NCI-H69 (cell line): ENCODE results near the gene PLA2G10.
A peak's percentile ranks its signal among the peaks of the same experiment; 100 is the strongest.
"Not testable (repeated sequence)": the region's sequence is repeated elsewhere in the genome, so short reads cannot be mapped to it uniquely, and the experiment has no call there.

Source experiments
- DNase-seq: peaks from one replicate; lab custom pipeline; 2025; lab: John Stamatoyannopoulos, UW

Gene PLA2G10

DNA sequence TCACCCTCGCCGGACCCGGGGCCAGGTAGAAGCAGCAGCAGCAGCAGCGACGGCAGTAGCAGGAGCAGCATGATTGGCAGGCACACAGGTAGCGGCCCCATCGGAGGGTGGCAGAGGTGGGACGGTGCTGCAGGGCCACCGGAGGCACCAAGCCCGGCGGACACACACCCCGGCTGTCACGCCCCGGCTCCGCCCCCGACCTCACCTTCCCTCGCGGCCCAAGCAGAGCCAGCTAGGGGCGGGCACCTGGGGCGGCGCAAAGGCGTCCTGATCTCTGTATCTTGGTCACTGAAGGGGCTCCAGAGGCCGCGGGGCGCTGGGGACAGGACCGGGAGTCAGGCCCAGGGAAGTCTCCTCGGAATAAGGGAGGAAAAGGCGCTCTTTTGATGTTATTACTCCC, at the start of gene PLA2G10:
Gene PLA2G10 (minus strand): TSS at position 180 of the 400 bp plus-strand sequence. CDS start 79 bp downstream, at position 101.
- not testable (repeated sequence) for DNase-seq

DNA sequence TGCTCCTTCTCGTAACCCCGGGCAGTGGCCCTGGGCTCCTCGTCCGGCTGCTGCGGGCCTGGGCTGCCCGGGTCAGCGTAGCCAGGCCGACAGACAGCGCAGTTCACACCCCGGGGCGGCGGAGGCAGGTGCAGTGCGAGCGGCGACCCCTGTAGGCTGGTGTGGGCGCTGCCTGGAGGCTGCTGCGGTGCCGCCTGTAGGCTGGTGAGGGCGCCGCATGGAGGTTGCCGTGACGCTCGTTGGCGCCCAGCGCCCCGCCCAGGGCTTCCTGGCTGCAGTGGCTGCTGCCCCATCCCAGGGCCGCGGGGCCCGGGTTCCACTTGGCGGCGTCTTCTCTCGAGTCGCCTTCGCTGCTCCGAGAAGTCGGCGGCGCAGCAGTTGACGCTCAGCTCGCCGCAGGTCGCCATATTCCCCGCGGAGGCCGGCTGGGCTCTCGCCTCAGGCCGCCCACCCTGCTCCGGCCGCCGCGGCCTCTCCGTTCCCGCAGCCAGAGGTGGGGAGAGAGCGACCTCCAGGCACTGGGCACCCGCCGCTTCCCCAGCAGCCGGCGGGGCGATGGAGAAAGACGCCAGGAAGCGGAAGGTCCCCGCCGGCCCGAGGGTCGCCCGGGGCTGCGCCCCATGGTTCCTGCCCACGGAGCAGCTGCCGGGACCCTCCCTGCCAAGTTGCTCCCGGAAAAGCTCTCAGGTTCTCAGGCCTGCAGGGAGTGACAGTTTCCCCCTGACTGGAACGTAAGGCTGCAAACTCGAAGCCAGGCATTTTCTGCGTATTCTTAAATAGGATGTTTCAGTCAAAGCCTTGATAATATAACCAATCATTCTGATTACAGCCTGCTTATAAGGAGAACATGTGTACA, 48.4 kb upstream of the PLA2G10 start, which contains the start of gene NPIPA2:
Gene NPIPA2 (plus strand): TSS at position 261 of the 856 bp plus-strand sequence. CDS start 5,533 bp downstream, outside the sequence.
- not testable (repeated sequence) for DNase-seq

- not testable (repeated sequence) for DNase-seq
Observed at GRCh38 chr16:14741794-14742193, 47.7 kb upstream of the PLA2G10 start.

GRCh38 chr16:14740832-14741385, 46.8 kb upstream of the PLA2G10 start:
- DNase-seq = not testable (repeated sequence)

GRCh38 chr16:14733233-14733632, 39.1 kb upstream of the PLA2G10 start:
- not testable (repeated sequence) for DNase-seq

DNA sequence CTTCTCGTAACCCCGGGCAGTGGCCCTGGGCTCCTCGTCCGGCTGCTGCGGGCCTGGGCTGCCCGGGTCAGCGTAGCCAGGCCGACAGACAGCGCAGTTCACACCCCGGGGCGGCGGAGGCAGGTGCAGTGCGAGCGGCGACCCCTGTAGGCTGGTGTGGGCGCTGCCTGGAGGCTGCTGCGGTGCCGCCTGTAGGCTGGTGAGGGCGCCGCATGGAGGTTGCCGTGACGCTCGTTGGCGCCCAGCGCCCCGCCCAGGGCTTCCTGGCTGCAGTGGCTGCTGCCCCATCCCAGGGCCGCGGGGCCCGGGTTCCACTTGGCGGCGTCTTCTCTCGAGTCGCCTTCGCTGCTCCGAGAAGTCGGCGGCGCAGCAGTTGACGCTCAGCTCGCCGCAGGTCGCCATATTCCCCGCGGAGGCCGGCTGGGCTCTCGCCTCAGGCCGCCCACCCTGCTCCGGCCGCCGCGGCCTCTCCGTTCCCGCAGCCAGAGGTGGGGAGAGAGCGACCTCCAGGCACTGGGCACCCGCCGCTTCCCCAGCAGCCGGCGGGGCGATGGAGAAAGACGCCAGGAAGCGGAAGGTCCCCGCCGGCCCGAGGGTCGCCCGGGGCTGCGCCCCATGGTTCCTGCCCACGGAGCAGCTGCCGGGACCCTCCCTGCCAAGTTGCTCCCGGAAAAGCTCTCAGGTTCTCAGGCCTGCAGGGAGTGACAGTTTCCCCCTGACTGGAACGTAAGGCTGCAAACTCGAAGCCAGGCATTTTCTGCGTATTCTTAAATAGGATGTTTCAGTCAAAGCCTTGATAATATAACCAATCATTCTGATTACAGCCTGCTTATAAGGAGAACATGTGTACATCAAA, 9.3 kb upstream of the PLA2G10 start, which contains the start of gene NPIPA3:
Gene NPIPA3 (plus strand): TSS at position 256 of the 856 bp plus-strand sequence. CDS start 5,533 bp downstream, outside the sequence.
- DNase-seq = not testable (repeated sequence)

DNA sequence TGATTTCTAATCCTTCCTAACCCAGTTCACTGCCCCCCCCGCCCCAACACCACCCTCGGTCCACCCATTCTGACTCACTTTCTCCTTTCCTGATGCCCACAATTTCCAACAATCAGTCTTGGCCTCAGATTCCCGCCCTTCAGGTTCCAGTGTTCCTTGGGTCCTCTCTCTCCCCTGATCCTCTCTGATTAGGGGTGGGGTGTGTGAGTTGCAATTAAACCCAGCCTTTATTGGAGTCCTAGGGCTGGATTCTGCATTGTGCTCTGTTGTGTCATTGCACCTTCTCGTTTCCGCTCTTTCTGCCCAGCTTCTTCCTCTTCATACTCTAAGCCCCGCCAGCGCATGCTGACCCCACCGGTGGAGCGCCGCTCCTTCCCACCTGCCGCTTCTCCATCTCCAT, 8.6 kb upstream of the PLA2G10 start:
- DNase-seq = not testable (repeated sequence)

DNA sequence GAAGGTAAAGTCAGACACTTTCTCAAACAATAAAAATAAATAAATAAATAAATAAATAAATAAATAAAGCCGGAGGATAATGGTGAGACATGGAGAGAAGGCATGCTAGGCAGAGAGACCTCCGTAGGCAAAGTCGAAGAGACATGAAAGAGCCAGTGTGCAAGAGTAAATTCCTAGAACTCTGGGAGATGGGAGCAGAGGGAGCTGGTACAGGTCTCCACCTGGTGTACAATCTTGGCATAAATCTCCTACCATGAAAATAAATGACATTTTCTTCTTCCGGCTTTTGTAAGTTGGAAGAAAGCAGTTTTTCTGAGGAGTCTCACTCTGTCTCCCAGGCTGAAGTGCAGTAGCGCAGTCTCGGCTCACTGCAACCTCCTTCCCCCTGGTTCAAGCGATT, 7.8 kb upstream of the PLA2G10 start:
- DNase-seq = not testable (repeated sequence)

DNA sequence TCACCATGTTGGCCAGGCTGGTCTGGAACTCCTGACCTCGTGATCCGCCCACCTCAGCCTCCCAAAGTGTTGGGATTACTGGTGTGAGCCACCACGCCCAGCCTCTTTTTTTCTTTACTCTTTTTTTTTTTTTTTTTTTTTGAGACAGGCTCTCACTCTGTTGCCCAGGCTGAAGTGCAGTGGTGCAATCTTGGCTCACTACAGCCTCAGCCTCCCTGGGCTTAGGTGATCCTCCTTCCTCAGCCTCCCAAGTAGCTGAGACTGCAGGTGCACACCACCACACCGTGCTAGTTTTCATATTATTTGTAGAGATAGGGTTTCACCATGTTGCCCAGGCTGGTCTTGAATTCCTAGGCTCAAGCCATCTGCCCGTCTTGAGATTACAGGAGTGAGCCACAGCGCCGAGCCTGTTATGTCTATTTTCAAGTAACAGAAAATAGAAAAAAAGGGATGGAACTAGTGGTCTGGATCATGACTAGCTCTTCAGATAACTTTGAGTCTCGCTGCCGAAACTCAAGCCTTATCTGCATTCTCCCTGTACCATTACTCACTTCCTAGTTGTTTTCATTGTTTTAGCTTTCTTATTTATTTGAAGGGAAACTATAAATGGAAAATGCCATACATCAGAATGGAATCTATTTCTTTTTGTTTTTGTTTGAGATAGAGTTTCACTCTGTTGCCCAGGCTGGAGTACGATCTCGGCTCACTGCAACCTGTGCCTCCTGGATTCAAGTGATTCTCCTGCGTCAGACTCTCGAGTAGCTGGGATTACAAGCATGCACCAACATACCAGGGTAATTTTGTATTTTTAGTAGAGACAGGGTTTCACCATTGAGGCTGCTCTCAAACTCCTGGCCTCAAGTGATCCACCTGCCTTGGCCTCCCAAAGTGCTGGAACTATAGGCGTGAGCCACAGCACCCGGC, 8.0 kb downstream of the PLA2G10 start:
- DNase-seq = not testable (repeated sequence)

GRCh38 chr16:14682121-14682520, 12.0 kb downstream of the PLA2G10 start:
- DNase-seq = no peak

GRCh38 chr16:14681115-14681514, 13.0 kb downstream of the PLA2G10 start:
- DNase-seq = no peak

- DNase-seq = not testable (repeated sequence)
Observed at GRCh38 chr16:14680396-14680795, 13.7 kb downstream of the PLA2G10 start.

DNA sequence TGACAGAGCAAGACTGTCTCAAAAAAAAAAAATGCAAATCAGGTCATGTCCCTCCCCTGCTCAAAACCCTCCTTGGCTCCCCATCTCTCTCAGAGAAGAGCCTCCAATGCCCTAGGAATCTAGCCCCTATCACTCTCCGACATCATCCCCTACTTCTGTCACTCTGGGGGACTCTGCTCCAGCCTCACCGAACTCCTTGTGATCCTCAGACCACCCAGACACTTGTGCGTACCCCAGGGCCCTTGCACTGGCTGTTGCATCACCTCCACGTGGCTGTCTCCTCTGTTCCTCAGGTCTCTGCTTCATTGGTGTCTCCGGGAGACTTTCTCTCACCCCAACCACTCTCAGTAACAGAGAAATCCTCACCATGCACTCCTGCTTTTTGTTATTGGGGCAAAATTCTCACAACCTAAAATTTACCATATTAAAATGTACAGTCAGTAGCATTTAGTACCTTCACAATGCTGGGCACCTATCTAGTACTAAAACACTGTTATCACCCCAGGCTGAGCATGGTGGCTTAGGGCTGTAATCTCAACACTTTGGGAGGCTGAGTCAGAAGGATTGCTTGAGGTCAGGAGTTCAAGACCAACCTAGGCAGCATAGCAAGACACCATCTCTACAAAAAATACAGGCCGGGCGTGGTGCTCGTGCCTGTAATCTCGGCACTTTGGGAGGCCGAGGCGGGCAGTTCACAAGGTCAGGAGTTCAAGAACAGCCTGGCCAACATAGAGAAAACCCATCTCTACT, 15.2 kb downstream of the PLA2G10 start:
- no peak for DNase-seq

- DNase-seq = no peak
Observed at GRCh38 chr16:14677627-14678026, 16.5 kb downstream of the PLA2G10 start.

DNA sequence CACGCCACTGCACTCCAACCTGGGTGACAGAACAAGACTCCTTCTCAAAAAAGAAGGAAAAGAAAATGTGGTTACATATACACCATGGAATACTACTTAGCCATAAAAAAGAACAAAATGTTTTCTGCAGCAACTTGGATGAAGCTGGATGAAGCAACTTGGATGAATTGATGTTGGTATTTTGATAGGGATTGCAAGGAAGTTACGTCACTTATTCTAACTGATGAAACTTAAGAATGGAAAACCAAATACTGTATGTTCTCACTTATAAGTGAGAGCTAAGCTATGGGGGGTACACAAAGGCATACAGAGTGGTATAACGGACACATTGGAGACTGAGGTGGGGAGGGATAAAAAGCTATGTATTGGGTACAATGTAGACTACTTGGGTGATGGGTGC, 17.5 kb downstream of the PLA2G10 start:
- DNase-seq = no peak

- DNase-seq = peak; percentile 34
Observed at GRCh38 chr16:14672403-14672971, 21.6 kb downstream of the PLA2G10 start.

- peak; percentile 98 for DNase-seq
Observed at GRCh38 chr16:14669776-14670175, 24.3 kb downstream of the PLA2G10 start.

DNA sequence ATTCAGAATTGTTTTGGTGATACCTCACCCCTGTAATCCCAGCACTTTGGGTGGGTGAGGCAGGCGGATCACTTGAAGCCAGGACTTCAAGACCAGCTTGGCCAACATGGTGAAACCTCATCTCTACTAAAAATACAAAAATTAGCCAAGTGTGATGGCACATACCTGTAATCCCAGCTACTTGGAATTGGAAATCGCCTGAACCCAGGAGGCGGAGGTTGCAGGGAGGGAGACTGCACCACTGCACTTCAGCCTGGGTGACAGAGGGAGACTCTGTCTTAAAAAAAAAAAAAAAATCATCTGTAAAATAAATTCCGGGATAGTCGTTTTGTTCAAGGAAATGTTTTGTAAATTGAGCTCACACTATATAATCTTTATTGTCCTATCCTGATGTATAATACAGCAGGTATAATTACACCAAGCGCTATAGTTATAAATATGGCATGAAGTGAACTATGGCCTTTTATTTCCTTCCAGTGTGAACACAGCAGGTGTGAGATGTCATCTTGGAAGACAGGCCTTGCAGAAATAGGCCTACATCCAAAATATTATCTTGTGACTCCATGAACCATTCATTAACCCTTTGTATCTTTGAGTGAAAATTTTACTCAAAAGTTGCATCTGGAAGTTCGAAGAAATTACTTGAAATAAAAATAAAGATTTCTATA, 25.4 kb downstream of the PLA2G10 start:
- DNase-seq = peak; percentile 42
